Right atrium auricular region (tissue), 2 donors: ENCODE results near the gene KRT6B. TPM values are rescaled to one million over a fixed set of nuclear protein-coding genes. Genes with fewer than 3 reads are reported as not detected.

Experiments used
- DNase-seq: peaks from one replicate; pipeline ENCODE4 v3.0.0-alpha.2; 2019; ENCODE audit warnings: low spot score
- H3K27ac ChIP-seq, 2 donors: fragments of 200-600 bp; sonication (generic); 1 replicate in 1 of 2; 2 replicates in 1 of 2; pipeline ENCODE4 v1.5.1; 2016 to 2019
- H3K27me3 ChIP-seq, 2 donors: fragments of 200-600 bp; sonication (generic); one replicate each; pipeline versions ENCODE4 v1.5.1 to v1.6.0; 2017 to 2019
- H3K36me3 ChIP-seq: fragments of 200-600 bp; sonication (generic); one replicate; pipeline ENCODE4 v1.5.1; 2016
- H3K4me1 ChIP-seq, 2 donors: fragments of 200-600 bp; sonication (generic); one replicate each; pipeline versions ENCODE4 v1.5.1 to v1.6.0; 2017 to 2019
- H3K4me3 ChIP-seq, 2 donors: fragments of 200-600 bp; sonication (generic); 1 replicate in 1 of 2; 2 replicates in 1 of 2; pipeline ENCODE4 v1.5.1; 2017 to 2019; ENCODE audit warnings: mild to moderate bottlenecking in 1 of 2, moderate library complexity in 1 of 2
- H3K9me3 ChIP-seq, 2 donors: fragments of 200-600 bp; sonication (generic); one replicate each; pipeline ENCODE4 v1.5.1; 2019
- total RNA-seq, 2 donors: library from RNA; depleted of rRNA; stranded (reverse); fragments of >200 nt; gene quantifications; one replicate each; pipeline ENCODE4 v1.1.0, GENCODE V29; 2016
- TF ChIP-seq, protein P1 (sequence below), 2 donors: fragments of 200-600 bp; sonication (generic); IDR thresholded peaks; one replicate each; pipeline ENCODE4 v1.5.1; 2019; ENCODE audit warnings: antibody characterized with exemption in 2 of 2

KRT6B gene
- total RNA-seq, 2 donors from 2014 or later = not detected

DNA sequence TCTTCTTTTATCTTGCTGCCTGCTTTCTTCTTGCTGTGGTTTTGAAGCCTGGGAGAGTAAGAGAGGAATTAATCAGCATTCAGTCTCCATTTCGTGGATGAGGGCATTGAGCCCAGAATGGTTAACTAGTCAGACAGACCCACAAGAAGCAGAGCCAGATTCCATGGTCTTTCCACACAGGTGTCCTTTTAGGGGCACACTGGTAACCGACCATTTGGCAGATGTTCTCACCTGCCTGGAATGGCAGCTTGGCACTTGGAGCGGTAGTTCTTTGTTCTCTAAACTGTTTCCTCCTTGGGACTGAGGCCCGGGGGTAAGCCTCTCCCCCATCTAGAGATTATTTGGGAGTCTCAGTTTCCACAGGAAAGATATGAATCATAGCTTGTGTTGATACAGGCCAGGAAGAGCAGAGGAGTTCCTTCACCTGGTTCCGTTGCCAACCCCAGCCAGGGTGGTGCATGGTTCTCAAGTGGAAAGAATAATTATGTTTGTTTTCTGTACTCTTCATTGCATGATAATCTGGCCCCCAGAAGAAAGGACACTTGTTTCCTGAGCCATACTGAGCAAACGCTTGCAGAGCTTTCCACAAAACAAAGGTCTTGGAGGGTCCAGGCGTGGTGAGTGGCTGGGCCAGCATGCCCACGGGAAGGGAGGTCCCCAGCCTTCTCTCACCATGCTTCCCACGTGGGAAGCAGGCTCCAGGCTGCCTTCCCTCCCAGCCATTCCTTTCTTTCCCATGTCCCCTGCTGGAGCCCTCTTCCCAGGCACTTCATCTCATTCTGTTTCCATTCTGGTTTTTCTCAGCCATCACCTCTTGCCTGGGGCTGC lies 15.7 kb downstream of the KRT6B start:
- no peak overlapping the region for H3K4me3 ChIP-seq
- DNase-seq = peak; percentile 57
- H3K27ac ChIP-seq = no peak overlapping the region
- no peaks in the 10 kb centered on the region for H3K36me3 ChIP-seq
- no peaks in the 10 kb centered on the region for H3K27me3 ChIP-seq
- H3K4me1 ChIP-seq = no peaks in the 10 kb centered on the region
- TF ChIP-seq, protein P1, sequence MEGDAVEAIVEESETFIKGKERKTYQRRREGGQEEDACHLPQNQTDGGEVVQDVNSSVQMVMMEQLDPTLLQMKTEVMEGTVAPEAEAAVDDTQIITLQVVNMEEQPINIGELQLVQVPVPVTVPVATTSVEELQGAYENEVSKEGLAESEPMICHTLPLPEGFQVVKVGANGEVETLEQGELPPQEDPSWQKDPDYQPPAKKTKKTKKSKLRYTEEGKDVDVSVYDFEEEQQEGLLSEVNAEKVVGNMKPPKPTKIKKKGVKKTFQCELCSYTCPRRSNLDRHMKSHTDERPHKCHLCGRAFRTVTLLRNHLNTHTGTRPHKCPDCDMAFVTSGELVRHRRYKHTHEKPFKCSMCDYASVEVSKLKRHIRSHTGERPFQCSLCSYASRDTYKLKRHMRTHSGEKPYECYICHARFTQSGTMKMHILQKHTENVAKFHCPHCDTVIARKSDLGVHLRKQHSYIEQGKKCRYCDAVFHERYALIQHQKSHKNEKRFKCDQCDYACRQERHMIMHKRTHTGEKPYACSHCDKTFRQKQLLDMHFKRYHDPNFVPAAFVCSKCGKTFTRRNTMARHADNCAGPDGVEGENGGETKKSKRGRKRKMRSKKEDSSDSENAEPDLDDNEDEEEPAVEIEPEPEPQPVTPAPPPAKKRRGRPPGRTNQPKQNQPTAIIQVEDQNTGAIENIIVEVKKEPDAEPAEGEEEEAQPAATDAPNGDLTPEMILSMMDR (IDR thresholded peaks at IDR 0.05) = no peak
- no peaks in the 10 kb centered on the region for H3K9me3 ChIP-seq

DNA sequence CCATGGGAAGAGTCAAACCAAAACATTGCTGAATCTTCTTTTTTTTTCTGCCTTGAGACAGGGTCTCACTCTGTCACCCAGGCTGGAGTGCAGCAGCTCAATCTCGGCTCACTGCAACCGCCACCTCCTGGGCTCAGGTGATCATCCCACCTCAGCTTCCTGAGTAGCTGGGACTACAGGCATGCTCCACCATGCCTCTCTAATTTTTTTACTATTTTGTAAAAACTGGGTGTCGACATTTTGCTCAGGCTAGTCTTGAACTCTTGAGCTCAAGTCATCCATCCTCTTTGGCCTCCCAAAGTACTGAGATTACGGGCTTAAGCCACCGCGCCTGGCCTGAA lies 16.3 kb downstream of the KRT6B start:
- H3K4me3 ChIP-seq = no peak overlapping the region
- no peak overlapping the region for H3K27ac ChIP-seq
- no peaks in the 10 kb centered on the region for H3K36me3 ChIP-seq
- H3K27me3 ChIP-seq = no peaks in the 10 kb centered on the region
- DNase-seq = no peak
- no peaks in the 10 kb centered on the region for H3K9me3 ChIP-seq
- no peaks in the 10 kb centered on the region for H3K4me1 ChIP-seq
- TF ChIP-seq, protein P1 (IDR thresholded peaks at IDR 0.05) = no peak

DNA sequence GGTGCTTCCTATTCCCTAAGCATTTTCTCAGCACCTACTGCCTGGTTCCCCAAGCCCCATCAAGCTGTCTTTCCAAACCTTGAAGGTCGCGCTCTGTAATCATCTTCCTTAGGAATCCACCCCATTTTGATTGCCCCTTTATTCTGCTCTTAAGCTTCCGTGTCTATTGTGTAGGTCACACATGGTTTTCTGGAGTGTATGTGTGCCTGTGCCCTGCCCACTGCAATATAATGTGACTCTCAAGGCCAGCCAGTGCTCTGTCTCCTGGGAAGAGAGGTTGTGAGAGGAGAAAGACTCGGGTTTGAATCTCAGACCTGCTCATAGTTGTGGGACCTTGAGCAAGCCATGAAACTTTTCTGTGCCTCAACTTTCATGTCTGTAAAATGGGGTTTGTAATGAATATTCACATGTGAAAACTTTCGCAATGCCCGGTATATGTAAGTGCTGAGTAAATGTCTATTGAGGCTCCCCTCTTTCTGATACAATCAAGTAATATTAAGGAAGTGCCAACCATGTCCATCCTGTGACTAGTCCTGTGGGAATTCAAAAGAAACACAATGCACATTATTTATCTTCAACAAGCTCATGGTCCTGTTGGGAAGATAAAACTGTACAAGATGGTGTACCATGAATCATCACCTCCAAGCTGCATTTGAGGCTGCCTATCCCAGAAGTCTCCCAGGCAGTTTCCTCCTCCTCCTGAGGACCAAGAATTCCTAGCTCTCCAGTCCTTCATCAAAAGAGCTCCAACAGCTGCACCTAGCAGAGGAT lies 17.0 kb downstream of the KRT6B start:
- TF ChIP-seq, protein P1 (IDR thresholded peaks at IDR 0.05) = no peak
- no peaks in the 10 kb centered on the region for H3K4me1 ChIP-seq
- H3K9me3 ChIP-seq = no peaks in the 10 kb centered on the region
- no peaks in the 10 kb centered on the region for H3K36me3 ChIP-seq
- H3K4me3 ChIP-seq = no peak overlapping the region
- H3K27ac ChIP-seq = no peak overlapping the region
- DNase-seq = no peak
- H3K27me3 ChIP-seq = no peaks in the 10 kb centered on the region

DNA sequence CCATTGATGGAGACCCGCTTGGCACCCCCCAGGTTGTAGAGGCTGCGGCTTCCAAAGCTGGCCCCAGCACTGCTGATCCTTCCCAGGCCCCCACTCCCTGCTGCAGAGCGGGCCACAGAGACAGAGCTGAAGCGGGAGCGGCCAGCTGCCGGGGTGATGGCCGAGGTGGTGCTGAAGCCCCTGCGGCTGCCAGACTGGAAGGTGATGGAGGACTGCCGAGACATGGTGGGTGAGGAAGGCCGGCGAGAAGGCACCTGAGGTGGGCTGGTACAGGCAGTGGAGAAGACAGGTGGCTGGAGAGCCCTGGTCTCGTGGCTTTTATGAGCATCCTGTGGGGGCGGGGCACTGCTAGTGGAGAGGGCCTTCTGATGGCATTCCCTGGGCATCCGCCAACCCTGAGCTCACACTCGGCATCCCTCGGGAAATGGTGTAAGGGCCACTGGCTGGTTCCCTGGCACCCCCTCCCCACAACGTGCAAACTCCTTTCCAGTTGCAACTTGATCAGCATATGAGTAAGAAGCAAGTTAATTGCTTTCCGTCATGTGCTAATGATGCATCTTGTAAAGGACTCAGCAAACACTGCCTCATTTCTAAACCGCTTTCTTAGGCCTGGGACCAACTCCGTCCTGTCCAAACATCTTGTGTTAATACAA lies 17.7 kb downstream of the KRT6B start, which contains the start of gene KRT75:
TSS of gene KRT75 (minus strand) at position 291 of the 653 bp plus-strand sequence. CDS start at position 224, 67 bp downstream.
- no peak within 1 kb of the TSS for H3K27ac ChIP-seq
- DNase-seq = no peak
- H3K36me3 ChIP-seq = no peaks in the 10 kb centered on the region
- H3K27me3 ChIP-seq = no peaks in the 10 kb centered on the region
- no peak within 1 kb of the TSS for H3K4me3 ChIP-seq
- TF ChIP-seq, protein P1 (IDR thresholded peaks at IDR 0.05) = no peak
- no peaks in the 10 kb centered on the region for H3K4me1 ChIP-seq
- H3K9me3 ChIP-seq = no peaks in the 10 kb centered on the region

DNA sequence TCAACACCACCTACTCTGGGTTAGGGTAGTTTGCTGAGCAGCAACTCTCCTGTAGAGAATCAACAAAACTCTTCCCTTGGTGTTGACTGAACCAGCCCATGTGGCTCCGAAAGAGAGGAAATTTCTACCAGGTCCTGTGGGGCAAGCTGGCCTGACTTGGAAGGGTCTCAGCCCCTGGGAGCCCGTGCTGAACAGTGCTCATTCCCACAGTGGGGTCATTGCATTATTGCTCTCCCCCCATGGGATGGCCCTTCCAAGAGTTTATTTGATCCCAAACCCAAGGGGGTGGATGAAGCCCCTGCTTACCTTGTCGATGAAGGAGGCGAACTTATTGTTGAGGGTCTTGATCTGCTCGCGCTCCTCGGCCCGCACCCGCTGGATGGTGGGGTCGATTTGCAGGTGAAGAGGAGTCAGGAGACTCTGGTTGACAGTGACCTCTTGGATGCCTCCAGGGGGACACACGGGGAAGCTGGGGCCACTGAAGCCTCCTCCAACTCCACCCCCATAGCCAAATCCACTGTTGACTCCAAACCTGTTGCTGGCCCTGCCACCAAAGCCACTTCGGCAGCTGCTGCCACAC lies 18.4 kb downstream of the KRT6B start:
- no peak for DNase-seq
- Histone ChIP-seq H3K27ac (no peak overlapping the region), H3K4me3 (no peak overlapping the region), H3K4me1 (no peaks in the 10 kb centered on the region), H3K27me3 (no peaks in the 10 kb centered on the region), H3K36me3 (no peaks in the 10 kb centered on the region), H3K9me3 (no peaks in the 10 kb centered on the region)
- TF ChIP-seq, protein P1 (IDR thresholded peaks at IDR 0.05) = no peak
